Tibial artery (tissue), 4 donors: ENCODE results near the gene STMN1.
A peak's percentile ranks its signal among the peaks of the same experiment; 100 is the strongest.

Source experiments
- DNase-seq, 2 donors: peaks; one replicate each; pipeline ENCODE4 v3.0.0-alpha.2; 2019
- H3K27ac ChIP-seq, 2 donors: fragments of 200-600 bp; sonication (generic) in 1 of 2; 1 replicate in 1 of 2; 2 replicates in 1 of 2; pipeline ENCODE4 v1.5.1; 2018 to 2019; ENCODE audit warnings: mild to moderate bottlenecking in 1 of 2
- H3K27me3 ChIP-seq, 2 donors: fragments of 200-600 bp; sonication (generic) in 1 of 2; one replicate each; pipeline versions ENCODE4 v1.5.1 to v1.6.0; 2016 to 2019
- H3K36me3 ChIP-seq, 3 donors: fragments of 200-600 bp; sonication (generic) in 2 of 3; one replicate each; pipeline ENCODE4 v1.5.1; 2016 to 2019; ENCODE audit warnings: mild to moderate bottlenecking in 2 of 3
- H3K4me1 ChIP-seq, 4 donors: fragments of 200-600 bp; sonication (generic) in 2 of 4; 1 replicate in 3 of 4; 2 replicates in 1 of 4; pipeline ENCODE4 v1.5.1; 2016 to 2019
- H3K4me3 ChIP-seq, 2 donors: fragments of 200-600 bp; sonication (generic) in 1 of 2; 1 replicate in 1 of 2; 2 replicates in 1 of 2; pipeline ENCODE4 v1.5.1; 2018 to 2019; ENCODE audit warnings: mild to moderate bottlenecking in 2 of 2
- H3K9me3 ChIP-seq, 3 donors: fragments of 200-600 bp; sonication (generic) in 1 of 3; one replicate each; pipeline ENCODE4 v1.5.1; 2016 to 2019
- intact Hi-C: fragments of 100-400 bp; cut with DNase I; formaldehyde crosslinking; loops from one replicate; pipeline ENCODE4 v1.15.0; 2023; ENCODE audit warnings: low total_unique reads
- TF ChIP-seq, protein P1 (sequence below), 2 experiments: fragments of 200-600 bp in 1 of 2; fragments of 450-650 bp in 1 of 2; IDR thresholded peaks; one replicate each; pipeline ENCODE4 v1.5.1; 2017 to 2019; ENCODE audit warnings: antibody characterized with exemption in 2 of 2, mild to moderate bottlenecking in 1 of 2, moderate library complexity in 1 of 2

Gene STMN1

DNA sequence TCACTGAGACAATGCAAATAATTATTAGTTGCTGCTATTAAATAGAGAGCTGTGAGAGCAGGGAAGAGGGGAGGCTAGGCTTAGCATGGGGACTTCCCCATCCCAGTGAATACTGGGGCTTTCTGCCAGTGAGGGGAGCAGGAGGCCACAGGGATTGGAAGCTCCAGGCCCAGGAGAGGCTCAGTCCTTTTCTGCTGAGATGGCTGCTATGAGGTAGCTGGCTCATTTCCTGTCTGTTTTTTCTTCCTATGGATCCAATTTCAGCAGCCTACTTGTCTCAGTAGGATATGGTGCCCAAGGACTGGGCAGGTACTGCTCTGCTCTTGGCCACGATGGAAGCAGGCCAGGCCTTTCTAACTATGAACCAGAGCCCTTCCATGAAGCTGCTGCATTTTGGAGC, 10.0 kb downstream of the STMN1 start:
- peaks cover 0 to 22% (median 4%) of the 10 kb centered on the region in 3 donors for H3K36me3 ChIP-seq
- H3K4me3 ChIP-seq, result no peak overlapping the region
- no peaks in the 10 kb centered on the region for H3K27me3 ChIP-seq
- TF ChIP-seq, protein P1, sequence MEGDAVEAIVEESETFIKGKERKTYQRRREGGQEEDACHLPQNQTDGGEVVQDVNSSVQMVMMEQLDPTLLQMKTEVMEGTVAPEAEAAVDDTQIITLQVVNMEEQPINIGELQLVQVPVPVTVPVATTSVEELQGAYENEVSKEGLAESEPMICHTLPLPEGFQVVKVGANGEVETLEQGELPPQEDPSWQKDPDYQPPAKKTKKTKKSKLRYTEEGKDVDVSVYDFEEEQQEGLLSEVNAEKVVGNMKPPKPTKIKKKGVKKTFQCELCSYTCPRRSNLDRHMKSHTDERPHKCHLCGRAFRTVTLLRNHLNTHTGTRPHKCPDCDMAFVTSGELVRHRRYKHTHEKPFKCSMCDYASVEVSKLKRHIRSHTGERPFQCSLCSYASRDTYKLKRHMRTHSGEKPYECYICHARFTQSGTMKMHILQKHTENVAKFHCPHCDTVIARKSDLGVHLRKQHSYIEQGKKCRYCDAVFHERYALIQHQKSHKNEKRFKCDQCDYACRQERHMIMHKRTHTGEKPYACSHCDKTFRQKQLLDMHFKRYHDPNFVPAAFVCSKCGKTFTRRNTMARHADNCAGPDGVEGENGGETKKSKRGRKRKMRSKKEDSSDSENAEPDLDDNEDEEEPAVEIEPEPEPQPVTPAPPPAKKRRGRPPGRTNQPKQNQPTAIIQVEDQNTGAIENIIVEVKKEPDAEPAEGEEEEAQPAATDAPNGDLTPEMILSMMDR (IDR thresholded peaks at IDR 0.05), result no peak
- no peak overlapping the region for H3K27ac ChIP-seq
- H3K4me1 ChIP-seq, result peaks cover 0 to 30% (median 16%) of the 10 kb centered on the region in 4 donors
- DNase-seq, result peak in 1 of 2 donors; percentile 3
- intact Hi-C loops, result no loop called here
- H3K9me3 ChIP-seq, result no peaks in the 10 kb centered on the region

DNA sequence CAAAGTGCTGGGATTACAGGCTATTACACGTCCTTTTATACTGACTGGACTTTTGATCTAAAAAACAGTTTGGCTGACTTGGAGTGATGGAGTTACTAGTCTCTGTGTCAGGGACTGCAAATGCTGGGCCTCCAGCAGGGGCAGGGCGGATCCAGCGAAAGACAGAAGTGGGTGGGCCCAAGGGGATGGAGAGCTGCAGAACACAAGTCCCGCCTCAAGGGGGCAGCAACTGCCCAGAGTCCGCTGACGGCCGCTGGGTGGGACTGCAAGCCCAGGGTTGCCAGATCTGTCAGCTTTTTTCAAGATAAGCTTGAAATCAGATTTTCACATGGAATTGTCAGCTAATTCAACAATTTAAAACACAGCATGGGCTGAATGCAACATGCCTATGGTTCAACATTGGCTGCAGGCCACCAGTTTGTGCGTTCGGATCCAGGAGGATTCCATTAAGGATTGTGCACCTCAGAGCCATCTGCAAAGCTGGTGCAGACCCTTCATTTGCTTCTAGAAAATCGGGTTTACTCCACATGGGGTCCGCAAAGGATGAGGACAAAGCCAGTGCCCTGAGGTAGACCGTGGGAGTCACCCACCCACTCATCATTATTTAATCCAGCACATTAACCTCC, 10.7 kb downstream of the STMN1 start:
- intact Hi-C loops, result no loop called here
- TF ChIP-seq, protein P1 (IDR thresholded peaks at IDR 0.05), result peak; percentile 96 to 99
- peak; percentile 85 to 94 for DNase-seq
- peaks cover 0 to 30% (median 16%) of the 10 kb centered on the region in 4 donors for H3K4me1 ChIP-seq
- H3K27me3 ChIP-seq, result no peaks in the 10 kb centered on the region
- peaks cover 0 to 14% (median 4%) of the 10 kb centered on the region in 3 donors for H3K36me3 ChIP-seq
- H3K4me3 ChIP-seq, result no peak overlapping the region
- no peaks in the 10 kb centered on the region for H3K9me3 ChIP-seq
- no peak overlapping the region for H3K27ac ChIP-seq

DNA sequence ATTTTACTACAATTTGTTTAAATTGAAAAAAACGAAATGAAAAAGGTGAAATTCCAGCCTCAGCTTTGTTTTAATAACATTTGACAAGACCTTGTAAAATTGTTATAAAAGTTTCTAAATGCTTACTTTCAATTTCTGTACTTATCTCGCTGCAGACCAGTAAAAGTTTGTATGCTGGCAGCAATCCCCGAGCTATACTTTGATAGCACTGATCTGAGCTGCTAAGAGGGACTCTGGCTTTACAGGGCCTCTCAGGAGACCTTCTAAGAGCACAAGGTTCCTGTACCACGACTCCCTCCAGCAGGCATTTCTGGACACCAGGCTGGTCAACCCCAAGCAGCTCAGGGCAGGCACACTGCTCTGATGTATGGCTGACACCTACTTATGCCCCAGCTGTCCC, 13.1 kb downstream of the STMN1 start:
- TF ChIP-seq, protein P1 (IDR thresholded peaks at IDR 0.05), result no peak
- peak overlapping the region; percentile 79 to 91 for H3K27ac ChIP-seq
- H3K36me3 ChIP-seq, result no peaks in the 10 kb centered on the region
- no peaks in the 10 kb centered on the region for H3K27me3 ChIP-seq
- peaks cover 0 to 30% (median 16%) of the 10 kb centered on the region in 4 donors for H3K4me1 ChIP-seq
- intact Hi-C loops, result no loop called here
- no peaks in the 10 kb centered on the region for H3K9me3 ChIP-seq
- peak in 1 of 2 donors; percentile 13 for DNase-seq
- H3K4me3 ChIP-seq, result no peak overlapping the region

DNA sequence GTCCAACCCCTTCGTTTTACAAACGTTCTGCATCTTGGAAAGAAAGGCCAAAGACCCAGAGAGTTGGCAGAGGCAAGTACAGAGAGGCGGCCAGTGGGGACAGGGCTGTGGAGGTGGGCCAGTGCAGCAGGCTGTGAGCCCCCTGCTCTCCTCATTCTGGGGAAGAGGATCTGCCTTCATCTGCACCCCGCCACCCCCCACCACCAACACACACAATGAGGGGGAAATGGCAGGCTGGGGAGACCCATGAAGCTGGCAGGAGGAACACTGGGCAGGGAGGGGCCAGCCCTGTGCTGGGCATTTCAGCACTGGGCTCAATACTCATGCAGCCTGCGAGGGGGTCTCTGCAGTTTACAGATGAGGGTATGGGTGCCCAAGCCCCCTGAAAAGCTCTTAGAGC, 14.6 kb downstream of the STMN1 start:
- Histone ChIP-seq H3K27ac (peak overlapping the region; percentile 79 to 91), H3K4me1 (peaks cover 0 to 30% (median 16%) of the 10 kb centered on the region in 4 donors)

DNA sequence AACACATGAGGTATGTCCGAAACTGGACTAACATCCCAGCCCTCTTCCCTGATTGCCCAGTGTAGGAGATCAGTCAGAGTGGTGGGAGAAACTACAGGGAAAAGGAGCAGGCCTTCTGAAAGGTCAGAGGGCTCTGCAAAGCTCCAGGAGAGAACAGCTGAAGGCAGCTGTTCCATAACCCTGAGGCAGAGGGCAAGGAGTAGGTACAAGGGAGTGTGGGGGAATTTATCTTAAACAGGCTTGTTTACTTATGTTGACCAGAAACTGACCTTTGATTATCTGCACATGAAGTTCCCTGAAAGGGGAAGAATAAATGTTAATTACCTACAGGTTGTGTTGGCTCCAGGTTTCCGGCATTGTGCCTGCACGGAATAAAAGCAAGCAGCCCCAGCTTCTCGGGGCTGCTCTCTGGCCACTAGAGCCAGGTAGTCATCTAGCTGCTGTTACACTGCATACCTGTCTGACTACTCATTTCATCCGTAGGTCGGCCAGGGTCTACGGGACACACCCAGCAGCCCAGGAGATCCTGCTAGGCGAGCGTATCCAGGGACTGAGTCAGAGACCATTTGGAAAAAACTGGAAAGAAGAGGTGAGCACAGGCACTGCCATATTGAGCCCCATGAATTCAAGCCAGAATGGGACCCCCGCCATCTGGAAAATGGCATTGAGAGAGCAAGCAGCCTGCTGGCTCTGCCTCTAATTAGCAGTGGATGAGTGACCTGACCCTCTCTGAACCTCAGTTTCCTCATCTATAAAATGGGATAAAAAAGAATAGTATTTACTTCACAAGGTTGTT, 15.8 kb downstream of the STMN1 start:
- TF ChIP-seq, protein P1 (IDR thresholded peaks at IDR 0.05), result no peak
- DNase-seq, result no peak
- Histone ChIP-seq H3K27me3 (no peaks in the 10 kb centered on the region), H3K9me3 (no peaks in the 10 kb centered on the region), H3K27ac (no peak overlapping the region), H3K4me3 (no peak overlapping the region), H3K36me3 (no peaks in the 10 kb centered on the region), H3K4me1 (peaks cover 0 to 25% (median 12%) of the 10 kb centered on the region in 4 donors)
- intact Hi-C loops, result no loop called here

More for the DNA sequence above, 14.6 kb downstream of the STMN1 start:
- TF ChIP-seq, protein P1 (IDR thresholded peaks at IDR 0.05), result no peak
- no peaks in the 10 kb centered on the region for H3K36me3 ChIP-seq
- no peaks in the 10 kb centered on the region for H3K27me3 ChIP-seq
- intact Hi-C loops, result no loop called here
- DNase-seq, result no peak
- no peak overlapping the region for H3K4me3 ChIP-seq
- no peaks in the 10 kb centered on the region for H3K9me3 ChIP-seq
